GM21367 (cell line): Measurements from ENCODE around the gene FTCDNL1.

ENCODE experiments used
- ATAC-seq: cut with Tn5 transposase; IDR thresholded peaks from one replicate; pipeline ENCODE4 v1.9.1; 2021; ENCODE audit not compliant: unreplicated experiment

The FTCDNL1 gene

GRCh38 chr2:199744260-199744659 lies 106.7 kb downstream of the FTCDNL1 start:
- ATAC-seq, result no peak

GRCh38 chr2:199743415-199744120 lies 107.4 kb downstream of the FTCDNL1 start:
- ATAC-seq, result no peak

DNA sequence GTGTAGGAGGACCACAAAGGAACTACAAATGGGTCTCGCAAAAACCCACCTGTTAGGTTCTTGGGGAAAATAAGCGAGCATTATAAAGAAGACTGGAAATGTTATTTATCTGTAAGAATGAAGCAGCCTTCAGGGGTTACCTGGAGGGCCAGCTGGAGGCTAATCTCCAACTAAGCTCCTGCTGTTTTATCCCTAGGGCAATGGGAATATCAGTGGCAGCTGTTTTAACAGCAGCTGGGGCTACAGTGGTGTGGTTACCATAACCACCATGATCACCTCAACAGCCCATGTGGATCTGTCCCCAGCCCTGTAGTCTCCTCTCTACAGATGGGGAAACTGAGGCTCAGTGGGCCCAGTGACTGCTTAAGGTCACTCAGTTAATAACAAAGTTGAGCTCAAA lies 108.1 kb downstream of the FTCDNL1 start:
- ATAC-seq, result no peak

DNA sequence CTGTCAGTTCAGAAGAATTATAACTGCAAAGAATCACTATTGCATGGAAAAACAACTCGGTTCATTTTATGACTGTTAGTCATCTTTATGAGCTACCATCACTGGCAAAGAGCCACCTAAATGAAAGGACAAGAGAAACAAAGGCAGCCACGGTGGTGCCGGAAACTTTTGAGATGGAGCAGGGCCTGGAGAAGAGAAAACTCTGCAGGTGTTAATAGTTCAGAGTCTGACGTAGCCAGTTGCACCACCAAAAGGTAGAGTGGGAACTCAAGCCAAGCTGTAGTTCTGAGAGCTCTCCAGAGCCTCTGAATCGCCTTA lies 110.9 kb downstream of the FTCDNL1 start:
- ATAC-seq, result no peak

- no peak for ATAC-seq
Measured at GRCh38 chr2:199739413-199740110, 111.4 kb downstream of the FTCDNL1 start.

GRCh38 chr2:199738727-199739412 lies 112.1 kb downstream of the FTCDNL1 start:
- ATAC-seq, result no peak

GRCh38 chr2:199734651-199735050 lies 116.3 kb downstream of the FTCDNL1 start:
- ATAC-seq, result no peak

- no peak for ATAC-seq
Measured at GRCh38 chr2:199734011-199734410, 117.0 kb downstream of the FTCDNL1 start.

- ATAC-seq, result no peak
Measured at GRCh38 chr2:199727801-199728200, 123.2 kb downstream of the FTCDNL1 start.

DNA sequence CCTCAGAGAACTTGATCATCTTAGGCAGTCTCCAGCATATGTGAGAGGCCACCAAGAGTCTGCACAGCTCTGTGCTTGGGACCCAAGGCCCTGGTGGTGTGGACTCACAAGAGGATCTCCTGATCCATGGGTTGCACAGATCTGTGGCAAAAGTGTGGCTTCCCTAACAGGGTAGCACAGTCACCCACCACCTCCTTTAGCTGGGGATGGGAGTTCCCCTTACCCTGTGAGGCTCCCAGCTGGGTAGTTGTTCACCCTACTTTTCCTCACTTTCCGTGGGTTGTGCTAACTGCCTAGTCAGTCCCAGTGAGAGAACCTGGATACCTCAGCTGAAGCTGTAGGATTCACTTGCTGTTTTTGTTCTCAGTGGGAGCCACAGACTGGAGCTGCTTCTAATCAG lies 123.7 kb downstream of the FTCDNL1 start:
- ATAC-seq, result no peak

DNA sequence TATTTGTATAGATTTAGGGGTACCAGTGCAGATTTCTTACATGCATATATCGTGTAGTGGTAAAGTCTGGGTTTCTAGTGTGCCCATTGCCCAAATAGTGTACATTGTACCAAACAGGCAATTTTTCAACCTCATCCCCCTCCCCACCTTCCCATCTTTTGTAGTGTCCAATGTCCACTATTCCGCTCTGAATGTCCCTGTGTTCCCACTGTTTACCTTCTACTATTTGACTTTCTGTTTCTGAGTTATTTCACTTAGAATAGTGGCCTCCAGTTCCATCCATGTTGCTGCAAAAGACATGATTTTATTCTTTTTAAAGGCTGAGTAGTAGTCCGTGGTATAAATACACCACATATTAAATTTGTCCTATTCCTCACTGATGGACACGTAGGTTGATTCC lies 132.9 kb downstream of the FTCDNL1 start:
- ATAC-seq, result no peak

- no peak for ATAC-seq
Measured at GRCh38 chr2:199717587-199717907, 133.4 kb downstream of the FTCDNL1 start.

DNA sequence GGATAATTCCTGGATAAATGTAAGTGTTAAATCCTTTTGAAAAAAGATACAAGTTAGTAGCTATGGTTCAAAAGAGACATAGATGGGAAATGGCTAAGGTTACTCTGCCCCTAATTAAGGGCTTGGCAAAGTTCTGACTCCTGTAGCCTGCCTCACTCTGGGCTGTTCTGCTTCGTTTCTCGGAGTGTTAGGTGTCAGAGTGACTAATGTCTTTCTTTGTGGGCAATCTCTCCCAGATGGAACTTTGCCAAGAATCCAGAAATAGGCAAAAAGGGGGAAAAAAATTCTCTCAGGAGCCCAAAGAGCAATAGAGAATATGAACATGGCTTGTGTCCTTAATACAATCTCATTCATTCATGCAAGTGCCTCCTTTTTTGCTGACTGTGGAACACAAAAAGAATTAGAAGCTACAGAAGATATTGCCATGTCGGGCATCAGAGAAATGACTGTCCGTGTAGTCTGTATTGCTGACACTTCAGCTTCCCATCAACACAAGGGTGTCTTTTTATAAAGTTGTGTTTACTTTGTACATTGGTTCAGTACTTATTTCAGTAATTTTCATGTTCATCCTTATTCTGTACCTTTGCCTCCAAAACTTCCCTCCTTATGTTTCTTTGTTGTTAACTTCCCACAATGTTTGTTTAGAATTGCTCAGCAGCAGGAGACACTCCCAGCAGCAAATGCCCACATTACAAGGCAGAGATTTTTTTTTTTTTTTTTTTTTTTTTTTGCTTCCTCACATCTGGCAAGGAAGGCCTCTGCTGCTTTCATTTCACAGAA lies 134.0 kb downstream of the FTCDNL1 start:
- no peak for ATAC-seq

GRCh38 chr2:199713746-199714145 lies 137.2 kb downstream of the FTCDNL1 start:
- no peak for ATAC-seq

- ATAC-seq, result no peak
Measured at GRCh38 chr2:199710551-199710950, 140.4 kb downstream of the FTCDNL1 start.
